Activated CD8-positive, alpha-beta memory T cell treated with anti-CD3 and anti-CD28 coated beads for 4 hours (primary cell): ENCODE results near the gene COL8A1.
"Not testable (repeated sequence)": the region's sequence is repeated elsewhere in the genome, so short reads cannot be mapped to it uniquely, and the experiment has no call there.

Source experiments
- DNase-seq, 2 donors: peaks; one replicate each; pipeline ENCODE4 v3.0.0-alpha.2; 2020; ENCODE audit warnings: low read depth in 2 of 2

The COL8A1 gene

DNA sequence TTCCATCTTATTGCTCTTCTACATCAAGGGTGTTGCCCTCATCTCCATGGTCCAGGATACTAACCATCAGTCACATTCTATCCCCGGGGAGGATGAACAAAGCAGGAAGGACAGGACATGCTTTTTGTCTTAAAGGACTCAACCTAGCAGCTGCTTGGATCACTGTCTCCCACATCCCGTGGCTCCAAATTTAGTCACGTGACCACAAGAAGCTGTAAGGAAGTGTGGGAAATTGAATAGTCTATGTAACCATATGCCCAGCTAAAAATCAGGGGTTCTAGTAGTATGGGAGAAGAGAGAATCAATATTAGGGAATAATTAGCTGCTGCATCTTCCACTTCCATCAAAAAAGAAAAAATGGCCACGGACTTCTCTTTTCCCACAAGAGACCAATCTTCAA lies 161.0 kb downstream of the COL8A1 start:
- DNase-seq: no peak

DNA sequence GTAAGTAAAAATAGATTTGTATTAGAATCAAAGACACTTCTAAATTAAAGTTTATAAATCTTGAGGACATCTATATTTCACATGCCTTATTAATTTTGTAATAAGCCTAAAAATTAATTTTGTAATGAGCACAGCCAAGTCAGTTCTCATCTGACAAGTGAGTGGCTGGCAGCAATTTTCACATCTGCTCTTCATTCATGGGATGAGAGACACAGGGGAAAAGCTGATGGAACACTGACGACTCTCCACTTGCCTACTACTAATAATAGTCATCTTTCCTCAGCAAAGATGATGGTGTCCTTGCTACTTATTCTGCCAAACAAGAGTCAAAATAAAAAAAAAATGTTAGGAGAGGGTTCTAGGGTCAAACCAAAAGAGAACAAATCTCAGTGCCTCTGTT lies 164.9 kb downstream of the COL8A1 start:
- no peak for DNase-seq

DNA sequence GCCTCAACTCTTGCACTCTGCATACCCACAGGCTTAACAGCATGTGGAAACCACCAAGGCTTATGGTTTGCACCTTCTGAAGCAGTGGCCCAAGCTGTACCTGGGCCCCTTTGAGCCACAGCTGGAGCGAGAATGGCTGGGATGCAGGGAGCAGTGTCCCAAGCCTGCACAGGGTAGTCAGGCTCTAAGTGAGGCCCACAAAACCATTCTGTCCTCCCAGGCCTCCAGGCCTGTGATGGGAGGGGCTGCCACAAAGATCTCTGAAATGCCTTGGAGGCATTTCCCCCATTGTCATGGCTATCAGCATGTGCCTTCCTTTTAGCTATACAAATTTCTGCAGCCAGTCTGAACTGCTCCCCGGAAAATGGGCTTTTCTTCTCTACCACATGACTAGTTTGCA lies 166.8 kb downstream of the COL8A1 start:
- no peak for DNase-seq

DNA sequence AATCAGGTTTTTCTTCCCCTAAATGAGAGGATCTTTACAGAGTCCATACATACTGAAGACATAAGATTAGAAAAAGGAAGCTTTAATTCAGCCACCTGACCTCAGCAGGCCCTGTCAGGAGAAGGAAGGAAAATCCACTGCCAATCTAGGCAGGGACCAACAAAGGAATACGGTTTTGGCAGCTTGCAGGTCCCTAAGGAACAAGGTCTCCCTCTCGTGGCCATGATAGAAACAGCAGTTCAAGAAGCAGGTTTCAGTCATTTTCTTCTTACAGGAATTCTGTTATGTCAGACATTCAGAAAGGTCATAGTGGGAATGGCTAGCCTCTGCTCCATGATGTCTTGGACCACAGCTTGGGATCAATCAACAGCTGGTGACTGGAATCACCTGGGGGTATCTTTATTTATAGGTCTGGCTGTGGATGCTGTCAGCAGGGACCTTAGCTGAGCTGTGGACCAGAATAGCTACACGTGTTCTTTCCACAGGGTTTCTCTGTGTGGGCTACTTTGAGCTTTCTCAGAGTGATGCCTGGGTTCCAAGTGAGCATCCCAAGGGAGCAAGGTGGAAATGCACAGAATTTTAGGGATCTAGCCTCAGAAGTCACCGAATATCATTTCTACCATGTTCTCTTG lies 169.9 kb downstream of the COL8A1 start:
- DNase-seq: peak in 1 of 2 donors; percentile 10

DNA sequence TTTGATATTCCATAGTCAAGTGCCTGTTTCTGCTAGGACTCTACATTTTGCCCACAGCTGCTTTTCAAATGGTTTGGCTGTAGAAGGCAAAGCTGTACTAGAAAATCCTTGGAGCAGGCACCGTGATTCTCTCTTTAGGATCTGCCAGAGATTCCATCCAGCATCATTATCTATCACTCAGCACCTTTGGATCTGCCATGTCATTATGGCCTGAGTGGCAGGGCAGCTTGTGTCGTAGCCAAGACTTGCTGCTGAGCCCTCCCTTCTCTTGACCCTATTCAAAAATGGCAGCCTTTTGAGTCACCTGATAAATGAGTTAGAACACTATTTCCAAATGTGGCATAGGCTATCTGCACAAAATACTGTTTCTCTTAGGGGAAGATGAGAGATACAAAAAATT lies 171.2 kb downstream of the COL8A1 start:
- DNase-seq: no peak

DNA sequence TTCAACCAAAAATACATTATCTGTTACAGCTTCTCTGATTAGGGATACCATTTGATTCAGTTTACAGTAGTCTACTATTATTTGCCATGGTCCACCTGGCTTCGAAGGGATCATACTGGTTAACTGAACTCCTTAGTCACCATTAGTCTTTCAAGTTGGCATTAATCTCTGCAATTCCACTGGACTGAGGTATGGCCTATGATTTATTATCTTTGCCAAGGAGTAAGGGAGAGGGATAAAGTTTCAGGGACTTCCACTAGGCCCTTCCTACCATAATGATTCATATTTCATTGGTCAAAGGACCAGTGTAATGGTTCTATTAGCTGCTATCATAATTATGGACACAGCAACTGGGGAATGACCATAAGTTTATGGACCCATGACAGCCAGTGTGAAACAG lies 172.0 kb downstream of the COL8A1 start:
- DNase-seq: no peak

DNA sequence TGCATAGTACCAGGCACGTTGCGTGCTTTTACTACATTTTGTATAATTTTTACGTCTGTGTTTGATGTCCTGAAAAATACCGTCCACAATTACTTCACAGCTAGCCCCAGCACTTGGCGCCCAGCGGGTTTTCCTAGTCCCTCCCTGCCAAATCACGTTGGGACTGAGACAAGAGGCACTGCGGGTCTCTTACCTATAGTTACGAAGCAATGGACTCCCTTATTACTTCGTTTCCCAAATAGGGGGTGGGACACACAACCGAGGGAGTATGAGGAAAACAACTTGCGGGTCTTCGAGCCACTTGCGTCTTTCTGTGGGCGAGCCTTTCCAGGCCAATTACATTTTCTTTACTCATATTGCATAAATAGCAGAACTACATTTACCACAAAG lies 178.6 kb downstream of the COL8A1 start:
- no peak for DNase-seq

DNA sequence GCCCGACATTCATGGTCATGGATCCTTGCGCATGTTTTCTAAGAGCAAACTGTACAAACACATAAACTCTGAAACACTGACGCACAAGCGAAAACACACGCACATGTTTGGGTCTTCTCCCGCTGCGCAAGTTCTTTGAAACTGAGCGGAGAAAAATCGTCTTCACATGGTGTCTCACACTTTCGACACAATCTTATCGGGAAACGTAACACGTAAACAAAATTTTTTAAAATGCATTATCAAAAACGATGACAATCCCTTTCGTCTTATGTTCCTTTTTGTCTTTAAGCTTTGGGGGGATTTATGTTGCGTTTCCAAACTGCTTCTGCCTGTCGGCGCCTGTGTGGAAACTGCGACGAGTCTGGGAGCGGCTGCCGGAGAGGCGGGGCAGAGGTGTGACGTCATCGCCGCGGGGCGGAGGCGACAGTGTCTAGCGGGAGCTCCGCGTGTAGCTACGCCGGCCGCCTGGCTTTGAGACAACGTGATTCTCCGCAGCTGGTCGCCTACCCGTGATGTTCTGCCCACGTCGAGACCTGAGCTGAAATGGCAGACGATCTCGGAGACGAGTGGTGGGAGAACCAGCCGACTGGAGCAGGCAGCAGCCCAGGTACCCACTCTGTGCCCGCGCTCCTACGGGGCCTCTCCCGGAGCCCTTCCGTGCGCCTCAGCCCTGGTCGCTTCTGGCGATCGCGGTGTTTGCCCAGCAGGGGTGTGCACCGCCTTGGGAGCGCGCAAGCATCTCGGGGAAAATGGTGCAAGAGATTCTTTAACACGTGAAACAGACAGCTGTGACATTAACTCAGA lies 179.2 kb downstream of the COL8A1 start, which contains the start of gene CMSS1:
CMSS1 (plus strand) TSS at position 426 of the 804 bp plus-strand sequence.
- DNase-seq: peak; percentile 91 to 93

DNA sequence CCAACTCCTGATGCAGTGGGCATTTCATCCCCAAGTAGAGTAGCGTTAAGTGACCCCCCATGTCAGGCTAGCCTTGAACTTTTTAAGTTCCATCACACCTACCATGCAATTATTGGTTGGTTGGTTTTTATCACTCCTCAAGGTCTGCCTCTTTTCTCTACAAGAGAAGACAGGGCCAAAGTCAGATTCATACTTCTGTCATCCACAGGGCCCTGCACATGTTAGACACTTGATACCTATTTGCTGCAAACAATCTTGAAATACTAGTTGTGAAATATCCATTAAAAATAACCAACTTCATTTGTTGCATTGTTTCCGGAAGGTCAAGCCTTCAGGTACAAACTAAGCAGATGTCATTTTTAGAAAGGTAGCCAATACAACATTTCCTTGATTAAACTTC lies 180.4 kb downstream of the COL8A1 start:
- DNase-seq: no peak

DNA sequence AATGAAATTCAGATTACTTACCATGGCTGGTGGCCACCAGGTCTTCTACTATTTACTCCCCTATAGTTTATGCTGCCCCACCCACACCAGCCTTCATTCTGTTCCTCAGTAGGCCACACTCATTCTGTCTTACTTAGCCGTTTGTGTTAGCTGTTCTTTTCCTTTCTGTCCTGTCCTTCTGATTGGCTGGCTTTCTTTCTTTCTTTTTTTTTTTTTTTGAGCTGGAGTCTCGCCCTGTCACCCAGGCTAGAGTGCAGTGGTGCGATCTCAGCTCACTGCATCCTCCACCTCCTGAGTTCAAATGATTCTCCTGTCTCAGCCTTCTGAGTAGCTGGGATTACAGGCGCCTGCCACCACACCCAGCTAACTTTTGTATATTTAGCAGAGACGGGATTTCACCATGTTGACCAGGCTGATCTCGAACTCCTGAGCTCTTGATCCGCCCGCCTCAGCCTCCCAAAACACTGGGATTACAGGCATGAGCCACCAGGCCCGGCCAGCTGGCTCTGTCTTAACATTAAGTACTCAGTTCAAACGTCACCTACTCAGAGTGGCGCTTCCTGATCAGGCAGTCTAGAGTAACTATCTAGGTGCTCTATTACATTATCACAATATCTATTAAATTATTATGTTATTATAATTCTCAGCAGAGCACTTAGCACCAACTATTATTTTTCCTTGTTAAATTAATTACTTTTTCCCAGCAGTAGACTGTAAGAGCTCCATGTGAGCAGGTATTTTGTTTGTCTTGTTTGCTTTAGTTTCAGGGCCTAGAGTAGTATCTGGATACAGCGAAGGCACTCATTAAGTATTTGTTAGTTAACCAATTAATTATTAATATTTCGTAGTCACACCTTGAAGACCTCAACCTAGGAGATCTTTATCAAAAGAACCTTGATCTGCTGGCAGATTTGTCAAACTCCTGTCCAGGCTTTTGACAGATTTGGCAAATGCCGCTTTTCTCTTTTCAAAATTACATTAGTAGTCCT lies 185.6 kb downstream of the COL8A1 start:
- DNase-seq: no peak

DNA sequence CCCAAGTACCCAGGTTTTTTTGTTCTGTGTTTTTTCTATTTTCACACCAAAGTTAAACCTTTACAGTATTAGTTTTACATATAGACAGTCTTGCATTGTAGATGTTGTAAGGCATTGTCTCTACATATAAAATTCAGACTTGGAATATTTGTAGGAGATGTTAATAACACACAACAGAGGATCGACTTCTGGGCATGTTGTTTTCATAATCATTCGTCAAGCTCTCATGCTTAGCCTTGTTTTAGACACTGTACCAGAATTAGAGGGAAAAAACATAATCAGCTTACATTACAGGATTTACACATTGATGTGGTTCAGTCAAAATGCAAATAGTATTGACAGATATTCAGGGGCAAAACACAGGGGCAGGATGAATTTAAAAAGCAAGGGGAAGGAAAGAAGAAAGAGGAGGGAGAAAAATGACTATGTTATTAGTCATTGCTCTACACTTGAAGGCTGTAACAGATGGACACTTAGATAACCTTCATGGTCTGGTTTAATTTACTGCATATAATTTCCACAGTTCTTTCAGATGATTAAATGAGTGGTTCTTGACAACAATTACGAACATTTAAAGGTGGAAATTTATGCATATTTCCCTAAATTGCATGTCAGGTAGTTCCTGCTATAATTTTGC lies 186.7 kb downstream of the COL8A1 start:
- no peak for DNase-seq

DNA sequence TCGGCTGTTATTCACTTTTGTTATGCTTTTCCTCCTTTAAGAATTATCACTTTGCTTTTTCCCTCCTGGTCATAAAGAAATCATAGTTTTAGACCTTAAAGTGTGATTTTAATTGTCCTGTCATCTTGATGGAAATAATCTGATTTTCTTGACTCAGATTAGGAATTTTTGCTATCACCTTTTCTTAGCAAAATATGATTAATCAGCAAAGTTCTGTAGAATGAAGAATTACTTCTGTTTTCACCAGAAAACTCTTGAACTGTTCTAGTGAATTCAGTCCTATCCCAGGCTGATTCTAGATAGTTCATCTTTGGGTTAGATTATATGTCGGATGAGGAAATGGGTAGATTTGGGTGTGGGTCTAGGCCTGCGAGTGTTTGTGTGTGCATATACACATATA lies 191.4 kb downstream of the COL8A1 start:
- DNase-seq: no peak

DNA sequence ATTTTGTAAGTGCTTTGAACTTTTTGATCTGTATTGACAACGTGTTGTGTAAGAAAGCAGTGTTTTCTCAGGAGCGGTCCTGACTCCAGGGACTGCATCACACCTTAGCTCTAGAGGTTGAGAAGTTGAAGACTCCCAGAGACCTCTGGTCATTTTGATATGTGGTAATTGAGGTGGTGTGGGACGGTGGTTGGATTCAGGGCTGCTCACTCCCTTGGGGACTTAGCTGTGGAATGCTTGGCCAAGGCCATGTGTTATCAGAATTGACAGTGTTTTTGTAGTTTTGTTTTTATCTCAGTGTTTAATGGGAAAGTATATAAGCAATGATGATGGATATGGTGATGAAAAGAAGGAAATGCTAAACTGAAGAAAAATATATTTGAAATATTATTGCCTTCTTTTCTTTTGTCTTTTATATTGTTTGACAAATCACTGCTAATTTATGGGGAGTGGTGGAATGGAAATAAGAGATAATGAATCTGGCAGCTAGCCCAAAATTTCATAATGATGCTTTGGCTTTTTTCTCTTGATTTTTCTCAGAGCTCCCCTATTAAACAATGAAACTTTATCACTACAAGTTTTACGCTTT lies 195.3 kb downstream of the COL8A1 start:
- no peak for DNase-seq

DNA sequence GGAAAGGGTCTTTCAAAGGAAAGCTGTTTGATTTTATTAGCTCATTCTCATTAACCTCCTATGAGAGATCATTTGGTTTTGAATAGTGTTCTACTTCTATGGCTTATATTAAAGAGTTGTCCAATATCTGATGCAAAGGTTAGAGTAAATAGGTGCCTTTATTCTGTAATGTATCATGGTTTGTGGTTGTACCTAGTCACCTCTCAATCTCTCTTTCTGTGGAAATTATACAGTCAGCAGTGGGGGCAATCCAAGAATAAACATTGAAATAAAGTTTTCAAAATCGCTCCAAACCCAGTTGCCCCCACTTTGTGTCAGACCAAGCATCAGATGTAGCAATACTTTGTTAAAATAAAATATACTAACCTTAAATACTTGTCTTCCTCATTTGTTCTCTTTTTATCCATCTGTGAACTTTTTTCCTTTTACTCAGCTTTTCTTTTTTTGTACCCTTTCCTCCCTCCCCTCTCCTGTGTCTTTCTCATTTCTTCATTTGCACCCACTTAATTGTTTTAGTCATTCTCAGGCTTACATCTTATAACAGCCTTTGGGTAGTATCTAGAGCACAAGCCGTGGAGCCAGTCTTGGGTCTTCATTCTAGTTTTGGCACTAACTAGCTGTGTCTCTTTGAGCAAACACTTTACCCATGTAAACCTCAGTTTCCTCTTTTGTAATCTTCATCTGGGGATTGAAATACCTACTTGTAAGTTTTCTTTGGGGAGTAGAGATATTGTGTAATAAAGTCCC lies 196.0 kb downstream of the COL8A1 start:
- DNase-seq: no peak

DNA sequence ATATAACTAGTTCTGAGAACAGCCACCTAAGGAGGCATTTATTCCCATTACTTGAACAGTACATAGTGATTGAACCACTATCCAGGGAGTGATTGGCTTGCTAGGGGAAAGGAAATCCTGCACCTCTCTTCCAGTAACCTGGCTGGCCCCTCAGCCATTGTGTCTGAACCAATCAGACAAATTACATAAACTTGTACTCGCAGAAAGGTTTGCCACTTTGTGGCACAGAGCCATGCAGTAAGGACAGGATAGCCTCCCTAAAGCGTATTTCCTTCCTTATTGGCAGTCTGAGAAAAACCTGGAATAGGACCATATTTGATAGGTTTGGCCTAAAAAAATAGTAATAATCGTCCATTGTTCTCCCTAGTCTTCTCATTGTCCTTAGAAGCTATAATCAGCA lies 198.3 kb downstream of the COL8A1 start:
- DNase-seq: no peak

DNA sequence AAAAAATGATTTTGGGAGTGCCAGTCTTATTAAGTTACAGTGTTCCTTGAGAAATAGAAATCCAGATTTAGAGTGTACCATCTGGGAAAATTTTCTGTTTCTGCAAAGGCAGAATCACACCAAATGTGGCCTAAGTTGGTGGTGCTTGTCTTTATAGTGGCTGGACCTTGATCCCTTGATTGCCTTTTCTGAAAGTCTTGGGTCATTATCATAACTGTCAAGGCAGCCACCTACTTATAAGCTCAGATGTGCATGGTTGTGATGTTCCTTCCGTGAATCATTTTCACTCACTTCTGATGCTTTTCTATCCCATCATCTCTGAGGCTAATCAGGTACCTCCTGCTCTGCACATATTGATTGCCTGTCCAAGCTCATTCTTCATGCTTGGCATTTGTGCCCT lies 199.3 kb downstream of the COL8A1 start:
- no peak for DNase-seq

DNA sequence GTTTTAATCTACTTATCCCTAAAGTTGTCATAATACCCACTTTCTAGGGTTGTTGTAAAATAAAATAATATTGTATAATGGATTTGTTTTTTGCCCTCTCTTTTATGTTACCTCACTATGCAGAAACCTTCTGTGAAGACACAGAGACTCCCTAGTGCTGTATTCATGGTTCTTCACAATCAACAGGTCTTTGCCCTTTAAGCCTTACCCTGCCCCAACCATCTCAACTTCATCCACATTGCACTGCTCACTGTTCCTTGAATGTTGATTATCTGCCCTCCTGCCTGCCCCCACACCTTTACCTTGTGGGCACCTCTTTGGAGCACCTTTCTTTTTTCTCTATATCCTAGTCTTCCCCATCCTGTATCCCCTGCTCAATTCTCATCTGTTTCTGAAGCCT lies 200.4 kb downstream of the COL8A1 start:
- DNase-seq: no peak

DNA sequence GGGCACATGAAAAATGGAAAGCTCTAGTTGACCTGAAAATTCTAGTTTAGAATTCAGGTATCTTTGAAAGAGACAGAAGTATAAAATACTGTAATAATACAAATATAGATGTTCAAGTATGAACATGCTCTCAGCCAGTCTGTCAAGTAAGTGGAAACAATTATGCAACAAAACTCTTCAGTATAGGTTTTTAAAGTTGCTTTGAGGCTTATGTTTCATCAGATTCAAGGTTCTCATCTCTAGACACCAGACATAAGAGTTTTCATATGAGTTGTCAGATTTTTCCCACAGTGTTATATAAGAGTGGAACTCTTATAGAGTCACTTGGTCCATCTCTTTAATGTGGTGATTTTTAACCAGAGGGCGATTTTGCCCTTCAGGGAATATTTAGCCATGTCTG lies 201.2 kb downstream of the COL8A1 start:
- no peak for DNase-seq

DNA sequence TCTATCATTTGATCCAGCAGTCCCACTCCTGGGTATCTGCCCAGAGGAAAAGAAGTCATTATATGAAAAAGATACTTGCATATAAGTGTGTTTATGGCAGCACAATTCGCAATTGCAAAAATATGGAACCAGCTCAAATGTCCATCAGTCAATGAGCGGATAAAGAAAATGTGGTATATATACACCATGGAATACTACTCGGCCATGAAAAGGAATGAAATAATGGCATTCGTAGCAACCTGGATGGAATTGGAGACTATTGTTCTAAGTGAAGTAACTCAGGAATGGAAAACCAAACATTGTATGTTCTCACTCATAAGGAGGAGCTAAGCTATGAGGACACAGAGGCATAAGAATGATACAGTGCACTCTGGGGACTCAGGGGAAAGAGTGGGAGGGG lies 203.6 kb downstream of the COL8A1 start:
- DNase-seq: not testable (repeated sequence)

DNA sequence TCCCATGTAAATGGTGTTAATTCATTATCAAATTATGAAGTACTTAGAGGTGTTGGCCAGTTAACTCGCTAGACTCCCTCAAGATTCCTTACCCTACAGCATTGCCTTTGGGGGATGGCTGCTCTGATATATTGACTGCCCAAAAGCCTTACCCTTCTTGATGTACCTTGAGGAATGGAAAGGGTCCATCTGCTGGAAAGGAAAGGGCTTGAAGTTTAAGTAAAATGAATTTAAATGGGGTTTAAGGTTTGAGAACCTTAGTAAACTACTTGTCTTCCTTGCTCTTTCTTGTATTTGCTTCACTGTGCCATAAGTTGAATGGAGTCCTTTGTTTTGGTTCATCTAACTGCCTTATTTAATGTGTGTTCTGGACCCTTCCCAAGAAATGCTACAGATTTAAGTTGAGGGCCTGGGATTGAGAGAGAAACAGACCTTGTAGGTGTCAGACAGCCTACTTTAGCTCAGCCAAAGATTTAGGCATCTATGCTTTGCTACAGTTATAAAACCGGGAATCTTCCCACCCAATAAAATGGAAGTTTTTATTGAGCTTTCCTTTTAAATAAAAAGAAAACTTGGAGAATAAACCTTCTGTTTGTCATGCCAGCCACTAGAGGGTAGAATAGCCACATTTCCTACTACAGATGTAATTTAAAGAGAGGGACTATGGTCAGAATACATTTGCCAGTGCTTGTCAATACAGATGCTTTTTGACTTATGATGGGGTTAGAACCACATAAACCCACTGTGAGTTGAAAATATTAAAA lies 204.6 kb downstream of the COL8A1 start:
- DNase-seq: no peak
